GM12878 (cell line): ENCODE data around the gene TMEM19.

Experiments used
- CTCF ChIP-seq, 3 experiments: IDR thresholded peaks in 2 of 3; conservative IDR thresholded peaks in 1 of 3; 2 replicates each; pipeline ENCODE4 v1.5.1; 2011; ENCODE audit warnings: low read depth in 3 of 3, low read length in 3 of 3, mild to moderate bottlenecking in 3 of 3, control low read depth in 2 of 3, moderate library complexity in 2 of 3, inconsistent platforms in 1 of 3, mixed read lengths in 1 of 3; ENCODE audit not compliant: control insufficient read depth in 2 of 3, insufficient read depth in 1 of 3; ENCODE audit errors: extremely low read depth in 1 of 3
- ETV6 ChIP-seq, 2 experiments: fragments of 450-650 bp in 1 of 2; IDR thresholded peaks in 1 of 2; conservative IDR thresholded peaks in 1 of 2; 2 replicates each; pipeline ENCODE4 v1.6.1; 2014; ENCODE audit warnings: antibody characterized with exemption in 1 of 2, borderline replicate concordance in 1 of 2, low read depth in 1 of 2, mild to moderate bottlenecking in 1 of 2, moderate library complexity in 1 of 2
- EZH2 ChIP-seq: IDR thresholded peaks from 2 replicates; pipeline ENCODE4 v1.6.1; 2012; ENCODE audit warnings: low read depth, mild to moderate bottlenecking, control low read depth, inconsistent platforms, low read length, borderline replicate concordance; ENCODE audit not compliant: control insufficient read depth
- GABPA ChIP-seq: IDR thresholded peaks from 2 replicates; pipeline ENCODE4 v1.6.1; 2014; ENCODE audit warnings: antibody characterized with exemption, low read depth, mild to moderate bottlenecking, inconsistent platforms
- HDGF ChIP-seq: fragments of 450-650 bp; IDR thresholded peaks from 2 replicates; pipeline ENCODE4 v1.6.1; 2016; ENCODE audit warnings: antibody characterized with exemption
- KDM1A ChIP-seq: fragments of 200-600 bp; sonication (generic); IDR thresholded peaks from 2 replicates; pipeline ENCODE4 v1.6.1; 2016; ENCODE audit warnings: borderline replicate concordance
- MAX ChIP-seq: IDR thresholded peaks from 2 replicates; pipeline ENCODE4 v1.6.1; 2012; ENCODE audit warnings: low read depth, low read length, improper control_type of control experiment
- MTA2 ChIP-seq: fragments of 450-650 bp; IDR thresholded peaks from 2 replicates; pipeline ENCODE4 v1.6.1; 2016; ENCODE audit warnings: low read depth, mild to moderate bottlenecking, moderate library complexity
- POLR2A ChIP-seq: IDR thresholded peaks from 2 replicates; pipeline ENCODE4 v1.6.1; 2011; ENCODE audit warnings: low read depth, mild to moderate bottlenecking, low read length
- SREBF2 ChIP-seq: IDR thresholded peaks from 2 replicates; pipeline ENCODE4 v1.6.1; 2012; ENCODE audit warnings: mild to moderate bottlenecking, low read length
- TAF1 ChIP-seq: IDR thresholded peaks from 2 replicates; pipeline ENCODE4 v1.6.1; 2011; ENCODE audit warnings: mild to moderate bottlenecking, low read depth, low read length, borderline replicate concordance
- USF2 ChIP-seq: IDR thresholded peaks from 2 replicates; pipeline ENCODE4 v1.6.1; 2011; ENCODE audit warnings: low read depth, low read length, improper control_type of control experiment, borderline replicate concordance
- TF ChIP-seq, protein P1 (sequence below): fragments of 450-650 bp; IDR thresholded peaks from 2 replicates; pipeline ENCODE4 v1.6.1; 2018; ENCODE audit warnings: mild to moderate bottlenecking, low read depth, moderate library complexity; ENCODE audit not compliant: partially characterized antibody

DNA sequence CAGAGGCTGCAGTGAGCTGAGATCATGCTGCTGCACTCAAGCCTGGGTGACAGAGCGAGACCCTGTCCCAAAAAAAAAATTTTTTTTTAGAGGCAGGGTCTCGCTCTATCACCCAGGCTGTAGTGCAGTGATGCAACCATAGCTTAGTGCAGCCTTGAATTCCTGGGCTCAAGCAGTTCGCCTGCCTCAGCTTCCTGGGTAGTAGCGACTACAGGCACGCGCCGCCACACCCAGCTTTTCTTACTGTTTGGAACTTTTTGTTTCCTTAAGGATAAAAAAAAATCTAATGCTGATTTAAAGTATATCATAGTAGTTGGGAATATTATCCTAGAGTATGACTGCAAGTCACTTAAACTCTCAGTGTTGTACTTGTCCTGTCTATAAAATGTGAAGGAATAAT lies 7.2 kb downstream of the TMEM19 start:
- TF ChIP-seq ETV6 (conservative IDR thresholded peaks at IDR 0.05 in 1 of 2, IDR thresholded peaks at IDR 0.05 in 1 of 2; ENCODE audit: borderline replicate concordance in 1 of 2, low read depth in 1 of 2) (no peak), GABPA (no peak), POLR2A (no peak), CTCF (IDR thresholded peaks at IDR 0.05 in 2 of 3, conservative IDR thresholded peaks at IDR 0.05 in 1 of 3; ENCODE audit: control insufficient read depth in 2 of 3, extremely low read depth in 1 of 3, insufficient read depth in 1 of 3, low read depth in 3 of 3, low read length in 3 of 3) (no peak), HDGF (no peak), SREBF2 (no peak), MAX (no peak), TAF1 (no peak), EZH2 (no peak), MTA2 (no peak), USF2 (no peak), KDM1A (no peak)
- TF ChIP-seq, protein P1, sequence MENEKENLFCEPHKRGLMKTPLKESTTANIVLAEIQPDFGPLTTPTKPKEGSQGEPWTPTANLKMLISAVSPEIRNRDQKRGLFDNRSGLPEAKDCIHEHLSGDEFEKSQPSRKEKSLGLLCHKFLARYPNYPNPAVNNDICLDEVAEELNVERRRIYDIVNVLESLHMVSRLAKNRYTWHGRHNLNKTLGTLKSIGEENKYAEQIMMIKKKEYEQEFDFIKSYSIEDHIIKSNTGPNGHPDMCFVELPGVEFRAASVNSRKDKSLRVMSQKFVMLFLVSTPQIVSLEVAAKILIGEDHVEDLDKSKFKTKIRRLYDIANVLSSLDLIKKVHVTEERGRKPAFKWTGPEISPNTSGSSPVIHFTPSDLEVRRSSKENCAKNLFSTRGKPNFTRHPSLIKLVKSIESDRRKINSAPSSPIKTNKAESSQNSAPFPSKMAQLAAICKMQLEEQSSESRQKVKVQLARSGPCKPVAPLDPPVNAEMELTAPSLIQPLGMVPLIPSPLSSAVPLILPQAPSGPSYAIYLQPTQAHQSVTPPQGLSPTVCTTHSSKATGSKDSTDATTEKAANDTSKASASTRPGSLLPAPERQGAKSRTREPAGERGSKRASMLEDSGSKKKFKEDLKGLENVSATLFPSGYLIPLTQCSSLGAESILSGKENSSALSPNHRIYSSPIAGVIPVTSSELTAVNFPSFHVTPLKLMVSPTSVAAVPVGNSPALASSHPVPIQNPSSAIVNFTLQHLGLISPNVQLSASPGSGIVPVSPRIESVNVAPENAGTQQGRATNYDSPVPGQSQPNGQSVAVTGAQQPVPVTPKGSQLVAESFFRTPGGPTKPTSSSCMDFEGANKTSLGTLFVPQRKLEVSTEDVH = no peak
